ENCODE data around the gene ZNF418.

ZNF418 gene

GRCh38 chr19:57934820-57935665 lies at the start of gene ZNF418:
Gene ZNF418, minus strand, starts transcription at chr19:57935402. Its CDS starts 1,580 bp downstream, at chr19:57933822.
- DNase-seq (ENCODE audit: low spot score in 2 of 2): no peak
- peaks cover 24% of the 10 kb centered on the region for H3K9me3 Mint-ChIP-seq
- H3K4me3 Mint-ChIP-seq: peak within 1 kb of the TSS; percentile 76
- H3K27ac Mint-ChIP-seq: peak within 1 kb of the TSS; percentile 70
- ATAC-seq: peak; percentile 79
- peaks cover 16% of the 10 kb centered on the region for H3K36me3 Mint-ChIP-seq
- peaks cover 8% of the 10 kb centered on the region for H3K4me1 Mint-ChIP-seq

- Mint-ChIP-seq H3K4me1 (peaks cover 4% of the 10 kb centered on the region), H3K36me3 (peaks cover 38% of the 10 kb centered on the region), H3K27ac (no peak overlapping the region), H3K4me3 (no peak overlapping the region), H3K9me3 (peaks cover 43% of the 10 kb centered on the region)
- DNase-seq (ENCODE audit: low spot score in 2 of 2) (no peak), ATAC-seq (no peak)
Observed at GRCh38 chr19:57978586-57979289, 43.5 kb upstream of the ZNF418 start.

- Mint-ChIP-seq H3K4me3 (no peak within 1 kb of the TSS), H3K9me3 (peaks cover 37% of the 10 kb centered on the region), H3K36me3 (peaks cover under 1% of the 10 kb centered on the region), H3K4me1 (peaks cover 4% of the 10 kb centered on the region), H3K27ac (no peak within 1 kb of the TSS)
- no peak for DNase-seq (ENCODE audit: low spot score in 2 of 2)
- no peak for ATAC-seq
Observed at GRCh38 chr19:57974434-57974833, 39.2 kb upstream of the ZNF418 start, which contains the start of gene C19orf18. Gene C19orf18, minus strand, starts transcription at chr19:57974534. Its CDS starts 102 bp downstream, at chr19:57974432.

- DNase-seq (ENCODE audit: low spot score in 2 of 2) (no peak), ATAC-seq (no peak)
- Mint-ChIP-seq H3K4me1 (no peaks in the 10 kb centered on the region), H3K36me3 (no peaks in the 10 kb centered on the region), H3K4me3 (no peak overlapping the region), H3K27ac (no peak overlapping the region), H3K9me3 (peaks cover 33% of the 10 kb centered on the region)
Observed at GRCh38 chr19:57964761-57965160, 29.6 kb upstream of the ZNF418 start.

- Mint-ChIP-seq H3K4me1 (no peaks in the 10 kb centered on the region), H3K9me3 (peaks cover 32% of the 10 kb centered on the region), H3K27ac (no peak overlapping the region), H3K36me3 (no peaks in the 10 kb centered on the region), H3K4me3 (no peak overlapping the region)
- ATAC-seq: no peak
- DNase-seq (ENCODE audit: low spot score in 2 of 2): no peak
Observed at GRCh38 chr19:57961785-57962184, 26.6 kb upstream of the ZNF418 start.

- no peak overlapping the region for H3K4me3 Mint-ChIP-seq
- no peaks in the 10 kb centered on the region for H3K36me3 Mint-ChIP-seq
- ATAC-seq (no peak), DNase-seq (ENCODE audit: low spot score in 2 of 2) (no peak)
- H3K4me1 Mint-ChIP-seq: no peaks in the 10 kb centered on the region
- no peak overlapping the region for H3K27ac Mint-ChIP-seq
- H3K9me3 Mint-ChIP-seq: peaks cover 26% of the 10 kb centered on the region
Observed at GRCh38 chr19:57954996-57955395, 19.8 kb upstream of the ZNF418 start.

- peaks cover 20% of the 10 kb centered on the region for H3K9me3 Mint-ChIP-seq
- no peak overlapping the region for H3K4me3 Mint-ChIP-seq
- DNase-seq (ENCODE audit: low spot score in 2 of 2): no peak
Observed at GRCh38 chr19:57949702-57950101, 14.5 kb upstream of the ZNF418 start.

GRCh38 chr19:57949296-57949695 lies 14.1 kb upstream of the ZNF418 start:
- Mint-ChIP-seq H3K27ac (no peak overlapping the region), H3K36me3 (peaks cover 5% of the 10 kb centered on the region), H3K4me1 (peaks cover 12% of the 10 kb centered on the region), H3K4me3 (no peak overlapping the region), H3K9me3 (peaks cover 17% of the 10 kb centered on the region)
- no peak for DNase-seq (ENCODE audit: low spot score in 2 of 2)
- no peak for ATAC-seq

More at GRCh38 chr19:57949702-57950101, 14.5 kb upstream of the ZNF418 start:
- H3K36me3 Mint-ChIP-seq: peaks cover 5% of the 10 kb centered on the region
- no peak overlapping the region for H3K27ac Mint-ChIP-seq
- no peak for ATAC-seq
- H3K4me1 Mint-ChIP-seq: peaks cover 12% of the 10 kb centered on the region

- Mint-ChIP-seq H3K36me3 (peaks cover 16% of the 10 kb centered on the region), H3K27ac (peak within 1 kb of the TSS; percentile 91), H3K9me3 (peaks cover 20% of the 10 kb centered on the region), H3K4me3 (peak within 1 kb of the TSS; percentile 86), H3K4me1 (peaks cover 12% of the 10 kb centered on the region)
- ATAC-seq (peak; percentile 95), DNase-seq (ENCODE audit: low spot score in 2 of 2) (peak; percentile 67 to 93)
Observed at GRCh38 chr19:57947419-57948134, 12.4 kb upstream of the ZNF418 start, which contains the start of gene ZNF256. Gene ZNF256, minus strand, starts transcription at chr19:57947706. Its CDS starts 232 bp downstream, at chr19:57947474.

GRCh38 chr19:57947088-57947418 lies 11.9 kb upstream of the ZNF418 start:
- peaks cover 21% of the 10 kb centered on the region for H3K36me3 Mint-ChIP-seq
- DNase-seq (ENCODE audit: low spot score in 2 of 2) (peak in 1 of 2 donors; percentile 3), ATAC-seq (peak; percentile 2)
- H3K27ac Mint-ChIP-seq: peak overlapping the region; percentile 91
- H3K4me3 Mint-ChIP-seq: peak overlapping the region; percentile 86
- H3K9me3 Mint-ChIP-seq: peaks cover 25% of the 10 kb centered on the region
- H3K4me1 Mint-ChIP-seq: peaks cover 12% of the 10 kb centered on the region

- H3K4me1 Mint-ChIP-seq: peaks cover 12% of the 10 kb centered on the region
- H3K9me3 Mint-ChIP-seq: peaks cover 33% of the 10 kb centered on the region
- DNase-seq (ENCODE audit: low spot score in 2 of 2): no peak
- peak overlapping the region; percentile 91 for H3K27ac Mint-ChIP-seq
- H3K4me3 Mint-ChIP-seq: peak overlapping the region; percentile 86
- peaks cover 28% of the 10 kb centered on the region for H3K36me3 Mint-ChIP-seq
- ATAC-seq: no peak
Observed at GRCh38 chr19:57946316-57946715, 11.1 kb upstream of the ZNF418 start.

GRCh38 chr19:57941593-57941992 lies 6.4 kb upstream of the ZNF418 start:
- Mint-ChIP-seq H3K36me3 (peaks cover 36% of the 10 kb centered on the region), H3K9me3 (peaks cover 35% of the 10 kb centered on the region), H3K4me1 (peaks cover 9% of the 10 kb centered on the region), H3K4me3 (no peak overlapping the region), H3K27ac (no peak overlapping the region)
- ATAC-seq (no peak), DNase-seq (ENCODE audit: low spot score in 2 of 2) (no peak)

GRCh38 chr19:57935731-57936130 lies 529 bp upstream of the ZNF418 start:
- Mint-ChIP-seq H3K36me3 (peaks cover 16% of the 10 kb centered on the region), H3K4me1 (peaks cover 8% of the 10 kb centered on the region), H3K9me3 (peaks cover 24% of the 10 kb centered on the region), H3K27ac (no peak overlapping the region), H3K4me3 (peak overlapping the region; percentile 76)
- ATAC-seq (no peak), DNase-seq (ENCODE audit: low spot score in 2 of 2) (no peak)

- H3K27ac Mint-ChIP-seq: no peak overlapping the region
- H3K4me3 Mint-ChIP-seq: no peak overlapping the region
- DNase-seq (ENCODE audit: low spot score in 2 of 2) (no peak), ATAC-seq (no peak)
- H3K36me3 Mint-ChIP-seq: no peaks in the 10 kb centered on the region
- H3K4me1 Mint-ChIP-seq: no peaks in the 10 kb centered on the region
- peaks cover 20% of the 10 kb centered on the region for H3K9me3 Mint-ChIP-seq
Observed at GRCh38 chr19:57927587-57927986, 7.6 kb downstream of the ZNF418 start.

Data from stimulated activated effector memory CD8-positive, alpha-beta T cell treated with anti-CD3 and anti-CD28 coated beads, Interleukin-12 subunit alpha, Interleukin-12 subunit beta, amount 100 ng/mL, for 72 hours (primary cell).